Osteocyte (in vitro differentiated cells): Measurements from ENCODE around the gene GDF9. TPM values are rescaled to one million over a fixed set of nuclear protein-coding genes. Genes with fewer than 3 reads are reported as not detected.

Experiments used
- DNase-seq: peaks from one replicate; pipeline ENCODE4 v3.0.0; 2021; ENCODE audit warnings: mixed read lengths; ENCODE audit not compliant: unreplicated experiment; ENCODE audit errors: extremely low spot score
- H3K27ac Mint-ChIP-seq: one replicate; pipeline ENCODE4 v1.8.0; 2021; ENCODE audit warnings: mild to moderate bottlenecking, mixed read lengths; ENCODE audit not compliant: unreplicated experiment
- H3K27me3 Mint-ChIP-seq: one replicate; pipeline ENCODE4 v1.8.0; 2021; ENCODE audit warnings: mixed read lengths; ENCODE audit not compliant: unreplicated experiment
- H3K36me3 Mint-ChIP-seq: one replicate; pipeline ENCODE4 v1.8.0; 2021; ENCODE audit warnings: mixed read lengths; ENCODE audit not compliant: unreplicated experiment
- H3K4me1 Mint-ChIP-seq: one replicate; pipeline ENCODE4 v1.8.0; 2021; ENCODE audit warnings: mixed read lengths; ENCODE audit not compliant: unreplicated experiment
- H3K4me3 Mint-ChIP-seq: one replicate; pipeline ENCODE4 v1.8.0; 2021; ENCODE audit warnings: mild to moderate bottlenecking, moderate library complexity, mixed read lengths; ENCODE audit not compliant: unreplicated experiment
- H3K9me3 Mint-ChIP-seq: one replicate; pipeline ENCODE4 v1.8.0; 2021; ENCODE audit warnings: mixed read lengths; ENCODE audit not compliant: unreplicated experiment
- CTCF ChIP-seq: fragments of 200-600 bp; sonication (generic); IDR thresholded peaks from 2 replicates; pipeline ENCODE4 v1.5.0; 2021; ENCODE audit warnings: antibody characterized with exemption, mild to moderate bottlenecking, moderate library complexity
- long read RNA-seq: library from polyadenylated mRNA; unstranded; transcript quantifications from one replicate; pipeline ENCODE4 v2.0.0, GENCODE V29; 2021
- total RNA-seq: library from RNA; stranded (reverse); gene quantifications from 2 replicates; pipeline ENCODE4 v1.2.1, GENCODE V29; 2021

GDF9 gene
- total RNA-seq = 0.30 and 0.50 TPM in 2 replicates
- long read RNA-seq, partial matches to known transcripts = 0 of 1 reads
- long read RNA-seq, other reads (novel, unspliced or antisense) = 1 of 1 reads

GRCh38 chr5:132866342-132867045, at the start of gene GDF9, which contains the start of gene UQCRQ:
Gene GDF9 (minus strand): TSS chr5:132866469. CDS start chr5:132864533, 1,936 bp downstream.
Gene UQCRQ (plus strand): TSS chr5:132866642. CDS start chr5:132866882, 240 bp downstream.
- Mint-ChIP-seq H3K27me3 (peaks cover 6% of the 10 kb centered on the region), H3K4me3 (peak within 1 kb of the TSS; percentile 94), H3K4me1 (peaks cover 23% of the 10 kb centered on the region), H3K27ac (peak within 1 kb of the TSS; percentile 97), H3K9me3 (no peaks in the 10 kb centered on the region), H3K36me3 (peaks cover 10% of the 10 kb centered on the region)
- TF ChIP-seq CTCF = peak; percentile 39
- DNase-seq = peak; percentile 96

- Mint-ChIP-seq H3K9me3 (no peaks in the 10 kb centered on the region), H3K36me3 (peaks cover 33% of the 10 kb centered on the region), H3K27ac (no peak overlapping the region), H3K4me3 (no peak overlapping the region), H3K27me3 (no peaks in the 10 kb centered on the region), H3K4me1 (peaks cover 3% of the 10 kb centered on the region)
- no peak for TF ChIP-seq CTCF
- DNase-seq = no peak
These were observed 49.4 kb upstream of the GDF9 start for GRCh38 chr5:132915681-132916080.

GRCh38 chr5:132909702-132910101, 43.4 kb upstream of the GDF9 start:
- Mint-ChIP-seq H3K9me3 (no peaks in the 10 kb centered on the region), H3K27ac (no peak overlapping the region), H3K4me1 (no peaks in the 10 kb centered on the region)

GRCh38 chr5:132907161-132907560, 40.9 kb upstream of the GDF9 start:
- Mint-ChIP-seq H3K36me3 (peaks cover 33% of the 10 kb centered on the region), H3K27ac (no peak overlapping the region), H3K4me3 (no peak overlapping the region), H3K4me1 (no peaks in the 10 kb centered on the region), H3K27me3 (no peaks in the 10 kb centered on the region), H3K9me3 (no peaks in the 10 kb centered on the region)
- TF ChIP-seq CTCF = no peak
- no peak for DNase-seq

More at GRCh38 chr5:132909702-132910101, 43.4 kb upstream of the GDF9 start:
- H3K36me3 Mint-ChIP-seq = peaks cover 26% of the 10 kb centered on the region
- no peak for TF ChIP-seq CTCF
- H3K27me3 Mint-ChIP-seq = no peaks in the 10 kb centered on the region
- no peak for DNase-seq
- H3K4me3 Mint-ChIP-seq = no peak overlapping the region

GRCh38 chr5:132905938-132906337, 39.7 kb upstream of the GDF9 start:
- H3K27ac Mint-ChIP-seq = no peak overlapping the region
- no peaks in the 10 kb centered on the region for H3K27me3 Mint-ChIP-seq
- H3K36me3 Mint-ChIP-seq = peaks cover 30% of the 10 kb centered on the region
- H3K4me3 Mint-ChIP-seq = no peak overlapping the region
- no peaks in the 10 kb centered on the region for H3K9me3 Mint-ChIP-seq
- H3K4me1 Mint-ChIP-seq = no peaks in the 10 kb centered on the region
- no peak for DNase-seq
- TF ChIP-seq CTCF = no peak
